HepG2 (cell line): ENCODE data around the gene AHNAK. TPM values are rescaled to one million over a fixed set of nuclear protein-coding genes. Genes with fewer than 3 reads are reported as not detected.
A peak's percentile ranks its signal among the peaks of the same experiment; 100 is the strongest.

Experiments used
- ATAC-seq: fragments of 200-7000 bp; cut with Tn5 transposase; 3 replicates; pipeline ENCODE4 v1.9.1; 2020; ENCODE audit warnings: mild to moderate bottlenecking, moderate library complexity
- BruUV-seq: library from RNA; stranded (reverse); fragments of 400-500 nt; replicated peaks from 2 replicates; lab custom pipeline; 2021; lab: Mats Ljungman, UMichigan
- CTCF ChIA-PET: fragments of 300-600 bp; formaldehyde crosslinking; extraction: SDS; loops from one replicate; lab custom pipeline; 2021; ENCODE audit warnings: low total read pairs, inconsistent platforms, low intra/inter-chr PET ratio; lab: Yijun Ruan, JAX
- POLR2A ChIA-PET: fragments of 350-600 bp; sonication (Branson Sonifier 250); formaldehyde crosslinking; loops from one replicate; lab custom pipeline; 2020; ENCODE audit warnings: antibody characterized with exemption, inconsistent platforms; lab: Yijun Ruan, JAX
- DNase-seq: peaks from one replicate; pipeline ENCODE4 v3.0.0-alpha.2; 2015; ENCODE audit warnings: low spot score
- FAIRE-seq: peaks from 3 replicates; lab custom pipeline; 2011; peaks lifted over from hg19 to GRCh38; lab: Jason Lieb, UNC
- H2AFZ ChIP-seq: one replicate; pipeline ENCODE4 v1.6.1; 2011; ENCODE audit warnings: low read length, inconsistent platforms
- H3K27ac ChIP-seq: fragments of 300-600 bp; 3 replicates; pipeline ENCODE4 v1.8.0; 2011; ENCODE audit warnings: mixed run types, mild to moderate bottlenecking, mixed read lengths, low read length, inconsistent platforms; ENCODE audit not compliant: insufficient read depth; ENCODE audit errors: extremely low read length
- H3K27me3 ChIP-seq, 2 experiments: fragments of 200-600 bp in 1 of 2; 2 replicates in 1 of 2; 3 replicates in 1 of 2; pipeline versions ENCODE4 v1.6.0 to v1.8.0; 2011; ENCODE audit warnings: low read length in 2 of 2, mild to moderate bottlenecking in 2 of 2, moderate library complexity in 2 of 2, inconsistent platforms in 1 of 2; ENCODE audit not compliant: insufficient read depth in 2 of 2, control insufficient read depth in 1 of 2
- H3K36me3 ChIP-seq, 2 experiments: fragments of 200-600 bp in 1 of 2; replicated peaks in 1 of 2; 2 replicates in 1 of 2; 3 replicates in 1 of 2; pipeline versions ENCODE4 v1.5.1 to v1.8.0; 2011; ENCODE audit warnings: low read length in 2 of 2, inconsistent platforms in 1 of 2; ENCODE audit not compliant: insufficient read depth in 2 of 2, control insufficient read depth in 1 of 2
- H3K4me1 ChIP-seq: 2 replicates; pipeline ENCODE4 v1.5.1; 2012; ENCODE audit warnings: low read length, inconsistent platforms; ENCODE audit not compliant: insufficient read depth
- H3K4me2 ChIP-seq: 2 replicates; pipeline ENCODE4 v1.6.0; 2011; ENCODE audit warnings: low read depth, low read length, inconsistent platforms
- H3K4me3 ChIP-seq, 3 experiments: fragments of 200-600 bp in 1 of 3; sonication (generic), shearing (Covaris generic) in 1 of 3; replicated peaks in 1 of 3; 2 replicates each; pipeline ENCODE4 v1.5.1; 2011 to 2016; ENCODE audit warnings: low read length in 3 of 3, inconsistent platforms in 2 of 3, low read depth in 2 of 3, mild to moderate bottlenecking in 2 of 3, control low read depth in 1 of 3, mixed read lengths in 1 of 3; ENCODE audit not compliant: insufficient read depth in 1 of 3
- H3K79me2 ChIP-seq: one replicate; pipeline ENCODE4 v1.6.1; 2011; ENCODE audit warnings: low read length, inconsistent platforms; ENCODE audit not compliant: insufficient read depth
- H3K9ac ChIP-seq: 2 replicates; pipeline ENCODE4 v1.6.0; 2011; ENCODE audit warnings: mild to moderate bottlenecking, low read depth, low read length, inconsistent platforms; ENCODE audit not compliant: insufficient read depth
- H3K9me3 ChIP-seq: 2 replicates; pipeline ENCODE4 v1.5.1; 2012; ENCODE audit warnings: mild to moderate bottlenecking, low read length
- H4K20me1 ChIP-seq: 2 replicates; pipeline ENCODE4 v1.6.0; 2011; ENCODE audit warnings: inconsistent platforms, mild to moderate bottlenecking, low read length, moderate library complexity; ENCODE audit not compliant: insufficient read depth
- CCDC6 ChIP-seq: sonication (generic); formaldehyde crosslinking; IDR thresholded peaks from 2 replicates; pipeline ENCODE4 v1.8.1; 2022; ENCODE audit warnings: mild to moderate bottlenecking, missing genetic modification reagents, moderate library complexity
- DPF2 ChIP-seq: sonication (generic); formaldehyde crosslinking; IDR thresholded peaks from 2 replicates; pipeline ENCODE4 v1.4.0; 2020; ENCODE audit warnings: mild to moderate bottlenecking, low read depth, missing genetic modification reagents, borderline replicate concordance
- ETV5 ChIP-seq: IDR thresholded peaks from 2 replicates; pipeline ENCODE4 v1.6.1; 2018; ENCODE audit warnings: missing biosample characterization, missing genetic modification reagents, inconsistent platforms, borderline replicate concordance
- FOSL2 ChIP-seq: sonication (generic); formaldehyde crosslinking; IDR thresholded peaks from 2 replicates; pipeline ENCODE4 v1.4.0; 2020; ENCODE audit warnings: missing genetic modification reagents
- GATAD2A ChIP-seq: IDR thresholded peaks from 2 replicates; pipeline ENCODE4 v1.6.1; 2016
- HHEX ChIP-seq: IDR thresholded peaks from 2 replicates; pipeline ENCODE4 v1.6.1; 2016; ENCODE audit warnings: control low read depth
- IRF2 ChIP-seq: IDR thresholded peaks from 2 replicates; pipeline ENCODE4 v1.6.1; 2018; ENCODE audit warnings: missing genetic modification reagents, missing compliant biosample characterization
- ISL2 ChIP-seq: sonication (generic); formaldehyde crosslinking; IDR thresholded peaks from 2 replicates; pipeline ENCODE4 v1.5.0; 2020; ENCODE audit warnings: missing genetic modification reagents
- MIXL1 ChIP-seq: IDR thresholded peaks from 2 replicates; pipeline ENCODE4 v1.6.1; 2016
- TGIF2 ChIP-seq: IDR thresholded peaks from 2 replicates; pipeline ENCODE4 v1.6.1; 2016; ENCODE audit warnings: control low read depth, missing compliant biosample characterization
- THAP11 ChIP-seq: IDR thresholded peaks from 2 replicates; pipeline ENCODE4 v1.6.1; 2016; ENCODE audit warnings: missing biosample characterization, missing genetic modification reagents
- ZBTB3 ChIP-seq: sonication (generic); formaldehyde crosslinking; IDR thresholded peaks from 2 replicates; pipeline ENCODE4 v1.4.0; 2020; ENCODE audit warnings: low read depth, mild to moderate bottlenecking, moderate library complexity, missing genetic modification reagents, borderline replicate concordance
- ZBTB8A ChIP-seq: sonication (generic); formaldehyde crosslinking; IDR thresholded peaks from 2 replicates; pipeline ENCODE4 v1.4.0; 2020; ENCODE audit warnings: mild to moderate bottlenecking, low read depth, missing genetic modification reagents, borderline replicate concordance
- ZNF124 ChIP-seq: sonication (generic); formaldehyde crosslinking; IDR thresholded peaks from 2 replicates; pipeline ENCODE4 v1.4.0; 2020; ENCODE audit warnings: missing genetic modification reagents
- ZNF619 ChIP-seq: sonication (generic); formaldehyde crosslinking; IDR thresholded peaks from 2 replicates; pipeline ENCODE4 v1.4.0; 2020; ENCODE audit warnings: mild to moderate bottlenecking, missing genetic modification reagents
- ZNF644 ChIP-seq: IDR thresholded peaks from 2 replicates; pipeline ENCODE4 v1.6.1; 2016; ENCODE audit warnings: low read depth
- ZNF720 ChIP-seq: sonication (generic); formaldehyde crosslinking; IDR thresholded peaks from 2 replicates; pipeline ENCODE4 v1.4.0; 2020; ENCODE audit warnings: missing genetic modification reagents
- ZNF775 ChIP-seq: sonication (generic); formaldehyde crosslinking; IDR thresholded peaks from 2 replicates; pipeline ENCODE4 v1.4.0; 2020; ENCODE audit warnings: missing genetic modification reagents, mild to moderate bottlenecking, moderate library complexity, borderline replicate concordance
- WGBS: methylation state at CpG from one replicate; pipeline ENCODE4 v1.1.6; 2017; ENCODE audit warnings: low lambda C conversion rate; 5-methylcytosine and 5-hydroxymethylcytosine counted together
- in situ Hi-C: cut with HindIII; loops from 2 replicates; pipeline ENCODE4 v1.10.0; 2017; ENCODE audit warnings: low pct_unique_long_range_greater_than_20kb; ENCODE audit not compliant: extremely low pct_ligation_motif_present
- intact Hi-C: fragments of 100-400 bp; cut with micrococcal nuclease; formaldehyde crosslinking; loops from one replicate; pipeline ENCODE4 v1.10.0; 2022; ENCODE audit not compliant: unreplicated experiment
- polyA plus RNA-seq, 8 experiments: library from polyadenylated mRNA; depleted of rRNA in 3 of 8; stranded (reverse) in 7 of 8; unstranded in 1 of 8; fragments of >200 nt; fragmentation: Illumina TruSeq in 4 of 8; extraction: Trizol in 4 of 8; gene quantifications; 2 replicates each; pipeline versions ENCODE4 v1.2.1 to v1.2.3, GENCODE V29; 2011 to 2016; ENCODE audit warnings: low read depth in 4 of 8, missing spikeins in 1 of 8, mixed read lengths in 1 of 8; ENCODE audit not compliant: insufficient read depth in 1 of 8
- total RNA-seq, 5 experiments: library from RNA; depleted of rRNA; stranded (reverse); fragments of >200 nt; fragmentation: Illumina TruSeq; extraction: Trizol; gene quantifications; 2 replicates each; pipeline ENCODE4 v1.2.3, GENCODE V29; 2016; ENCODE audit warnings: low read depth in 1 of 5
- TF ChIP-seq, protein P1 (sequence below): IDR thresholded peaks from 2 replicates; pipeline ENCODE4 v1.6.1; 2012; ENCODE audit warnings: inconsistent platforms
- TF ChIP-seq, protein P2 (sequence below): IDR thresholded peaks from 2 replicates; pipeline ENCODE4 v1.6.1; 2016; ENCODE audit warnings: missing genetic modification reagents, missing compliant biosample characterization
- TF ChIP-seq, protein P3 (sequence below): IDR thresholded peaks from 2 replicates; pipeline ENCODE4 v1.6.1; 2012; ENCODE audit warnings: low read depth, low read length, improper control_type of control experiment
- TF ChIP-seq, protein P4 (sequence below): sonication (generic); formaldehyde crosslinking; IDR thresholded peaks from 2 replicates; pipeline ENCODE4 v1.4.0; 2020; ENCODE audit warnings: missing genetic modification reagents, borderline replicate concordance

AHNAK gene
- total and polyA plus RNA-seq, 2 of the 13 experiments (the other 11 are each of a cell fraction or from before 2014, with no cell fraction given), result 23.4 to 25.0 TPM

DNA sequence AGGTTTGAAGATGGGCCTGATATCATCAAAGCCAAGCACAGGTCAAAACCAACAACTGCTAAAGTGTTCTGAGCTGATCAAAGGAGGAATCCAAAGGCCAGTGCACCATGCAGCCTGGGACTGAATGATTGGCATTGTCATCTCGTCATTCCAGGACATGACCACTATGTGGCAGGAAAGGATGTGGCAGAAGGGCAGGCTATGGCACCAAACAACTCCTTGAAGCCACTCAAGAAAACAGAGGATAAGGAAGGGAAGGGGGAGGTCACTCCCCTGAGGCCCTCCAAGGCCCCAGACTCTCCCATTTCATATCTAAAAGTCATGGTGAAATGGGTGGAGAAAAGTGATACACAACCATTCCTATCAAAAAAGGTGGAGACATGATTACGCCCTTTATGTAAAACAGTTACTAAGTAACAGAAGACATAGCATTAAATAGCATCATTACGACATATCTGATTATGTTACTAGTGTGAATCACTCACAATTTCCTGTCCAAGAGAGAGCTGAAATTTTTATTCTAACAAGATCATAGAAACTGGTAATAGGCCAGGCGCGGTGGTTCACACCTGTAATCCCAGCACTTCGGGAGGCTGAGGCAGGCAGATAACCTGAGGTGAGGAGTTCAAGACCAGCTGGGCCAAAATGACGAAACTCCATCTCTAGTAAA is 49.3 kb downstream of the AHNAK start:
- ChIA-PET CTCF (interaction anchor here (1.3 to 1.6 kb wide), 3 partner anchors 45 to 63 kb away, joined by 3 to 5 read pairs (median 4); partner anchors contain the start of gene AHNAK), POLR2A (interaction anchor here (1.0 to 3.8 kb wide), 3 partner anchors 46 to 94 kb away, joined by 3 to 17 read pairs (median 4); partner anchors contain the start of genes AHNAK and TUT1)
- no peaks in the 10 kb centered on the region for H4K20me1 ChIP-seq
- peak; percentile 81 for ATAC-seq
- H3K4me2 ChIP-seq, result 0 out of 2 replicates have a peak overlapping the region, but pooled peaks have one; percentile 15
- peak; percentile 95 for FAIRE-seq
- H3K27ac ChIP-seq, result no peak overlapping the region
- no peaks in the 10 kb centered on the region for H3K79me2 ChIP-seq
- no peaks in the 10 kb centered on the region for H3K36me3 ChIP-seq
- DNase-seq, result peak; percentile 86
- H3K27me3 ChIP-seq, result peaks cover 0 to 4% of the 10 kb centered on the region in 2 experiments; a peak in 1 of 5 replicates
- intact Hi-C loops, result loop anchor here (2.0 kb wide), 1 partner anchor 72 kb away; no protein-coding TSS in a partner anchor
- in situ Hi-C loops, result no loop called here
- H3K4me3 ChIP-seq, result no peak overlapping the region
- H3K4me1 ChIP-seq, result peaks cover 71% of the 10 kb centered on the region
- no TSS peak for BruUV-seq
- no peaks in the 10 kb centered on the region for H3K9me3 ChIP-seq
- no peak overlapping the region for H3K9ac ChIP-seq
- H2AFZ ChIP-seq, result no peak overlapping the region
- WGBS, result 53% methylated on average over 7 of the region's 7 CpGs
- TF ChIP-seq MIXL1 (CRISPR knock-in tag) (peak; percentile 69; the same call in 1 of the 2 replicates), FOSL2 (peak; percentile 58), ZBTB3 (CRISPR knock-in tag) (no peak), ZNF644 (CRISPR knock-in tag) (peak; percentile 78), TGIF2 (CRISPR knock-in tag) (0 out of 2 replicates have a peak, but pooled peaks have one; percentile 69), ZNF775 (CRISPR knock-in tag) (no peak), ETV5 (CRISPR knock-in tag) (peak; percentile 17; the same call in 1 of the 2 replicates), ZNF619 (no peak), CCDC6 (CRISPR knock-in tag) (no peak), ZBTB8A (CRISPR knock-in tag) (no peak), HHEX (peak; percentile 21; the same call in 1 of the 2 replicates), ISL2 (CRISPR knock-in tag) (peak; percentile 47; the same call in 1 of the 2 replicates), ZNF720 (no peak), ZNF124 (CRISPR knock-in tag) (no peak), IRF2 (CRISPR knock-in tag) (no peak), GATAD2A (peak; percentile 80), THAP11 (CRISPR knock-in tag) (peak; percentile 15; the same call in 1 of the 2 replicates), DPF2 (CRISPR knock-in tag) (no peak)
- TF ChIP-seq, protein P1, sequence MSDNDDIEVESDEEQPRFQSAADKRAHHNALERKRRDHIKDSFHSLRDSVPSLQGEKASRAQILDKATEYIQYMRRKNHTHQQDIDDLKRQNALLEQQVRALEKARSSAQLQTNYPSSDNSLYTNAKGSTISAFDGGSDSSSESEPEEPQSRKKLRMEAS, result 0 out of 2 replicates have a peak, but pooled peaks have one; percentile 23
- TF ChIP-seq, protein P2, sequence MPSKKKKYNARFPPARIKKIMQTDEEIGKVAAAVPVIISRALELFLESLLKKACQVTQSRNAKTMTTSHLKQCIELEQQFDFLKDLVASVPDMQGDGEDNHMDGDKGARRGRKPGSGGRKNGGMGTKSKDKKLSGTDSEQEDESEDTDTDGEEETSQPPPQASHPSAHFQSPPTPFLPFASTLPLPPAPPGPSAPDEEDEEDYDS, result 0 out of 2 replicates have a peak, but pooled peaks have one; percentile 23
- TF ChIP-seq, protein P3, sequence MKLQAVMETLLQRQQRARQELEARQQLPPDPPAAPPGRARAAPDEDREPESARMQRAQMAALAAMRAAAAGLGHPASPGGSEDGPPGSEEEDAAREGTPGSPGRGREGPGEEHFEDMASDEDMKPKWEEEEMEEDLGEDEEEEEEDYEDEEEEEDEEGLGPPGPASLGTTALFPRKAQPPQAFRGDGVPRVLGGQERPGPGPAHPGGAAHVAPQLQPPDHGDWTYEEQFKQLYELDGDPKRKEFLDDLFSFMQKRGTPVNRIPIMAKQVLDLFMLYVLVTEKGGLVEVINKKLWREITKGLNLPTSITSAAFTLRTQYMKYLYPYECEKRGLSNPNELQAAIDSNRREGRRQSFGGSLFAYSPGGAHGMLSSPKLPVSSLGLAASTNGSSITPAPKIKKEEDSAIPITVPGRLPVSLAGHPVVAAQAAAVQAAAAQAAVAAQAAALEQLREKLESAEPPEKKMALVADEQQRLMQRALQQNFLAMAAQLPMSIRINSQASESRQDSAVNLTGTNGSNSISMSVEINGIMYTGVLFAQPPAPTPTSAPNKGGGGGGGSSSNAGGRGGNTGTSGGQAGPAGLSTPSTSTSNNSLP, result peak; percentile 90
- TF ChIP-seq, protein P4, sequence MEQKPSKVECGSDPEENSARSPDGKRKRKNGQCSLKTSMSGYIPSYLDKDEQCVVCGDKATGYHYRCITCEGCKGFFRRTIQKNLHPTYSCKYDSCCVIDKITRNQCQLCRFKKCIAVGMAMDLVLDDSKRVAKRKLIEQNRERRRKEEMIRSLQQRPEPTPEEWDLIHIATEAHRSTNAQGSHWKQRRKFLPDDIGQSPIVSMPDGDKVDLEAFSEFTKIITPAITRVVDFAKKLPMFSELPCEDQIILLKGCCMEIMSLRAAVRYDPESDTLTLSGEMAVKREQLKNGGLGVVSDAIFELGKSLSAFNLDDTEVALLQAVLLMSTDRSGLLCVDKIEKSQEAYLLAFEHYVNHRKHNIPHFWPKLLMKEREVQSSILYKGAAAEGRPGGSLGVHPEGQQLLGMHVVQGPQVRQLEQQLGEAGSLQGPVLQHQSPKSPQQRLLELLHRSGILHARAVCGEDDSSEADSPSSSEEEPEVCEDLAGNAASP (CRISPR knock-in tag), result no peak
